HG03432 (cell line): ENCODE measurements around the gene FAM161A.
"Not testable (repeated sequence)": the region's sequence is repeated elsewhere in the genome, so short reads cannot be mapped to it uniquely, and the experiment has no call there.

Source experiments
- ATAC-seq: cut with Tn5 transposase; IDR thresholded peaks from one replicate; pipeline ENCODE4 v1.9.1; 2021; ENCODE audit warnings: mild to moderate bottlenecking, moderate library complexity; ENCODE audit not compliant: unreplicated experiment

The FAM161A gene

GRCh38 chr2:61841286-61841685 is 12.6 kb downstream of the FAM161A start:
- ATAC-seq: no peak

- ATAC-seq: no peak
Measured at GRCh38 chr2:61834893-61835292, 19.0 kb downstream of the FAM161A start.

- no peak for ATAC-seq
Measured at GRCh38 chr2:61833971-61834370, 19.9 kb downstream of the FAM161A start.

- ATAC-seq: no peak
Measured at GRCh38 chr2:61832183-61832841, 21.5 kb downstream of the FAM161A start.

GRCh38 chr2:61822255-61822654 is 31.6 kb downstream of the FAM161A start:
- ATAC-seq: no peak

- ATAC-seq: no peak
Measured at GRCh38 chr2:61816480-61817355, 37.1 kb downstream of the FAM161A start.

GRCh38 chr2:61814539-61815160 is 39.2 kb downstream of the FAM161A start:
- ATAC-seq: no peak

- not testable (repeated sequence) for ATAC-seq
Measured at GRCh38 chr2:61813314-61813713, 40.5 kb downstream of the FAM161A start.

- no peak for ATAC-seq
Measured at GRCh38 chr2:61811821-61812220, 42.0 kb downstream of the FAM161A start.

- ATAC-seq: not testable (repeated sequence)
Measured at GRCh38 chr2:61810203-61810602, 43.7 kb downstream of the FAM161A start.

GRCh38 chr2:61808693-61809092 is 45.2 kb downstream of the FAM161A start:
- ATAC-seq: not testable (repeated sequence)

- no peak for ATAC-seq
Measured at GRCh38 chr2:61807036-61807757, 46.7 kb downstream of the FAM161A start.

- no peak for ATAC-seq
Measured at GRCh38 chr2:61802548-61802947, 51.3 kb downstream of the FAM161A start.

- ATAC-seq: no peak
Measured at GRCh38 chr2:61799099-61799498, 54.8 kb downstream of the FAM161A start.

- ATAC-seq: not testable (repeated sequence)
Measured at GRCh38 chr2:61797446-61797845, 56.4 kb downstream of the FAM161A start.

- no peak for ATAC-seq
Measured at GRCh38 chr2:61795408-61795807, 58.5 kb downstream of the FAM161A start.

- ATAC-seq: peak; percentile 91
Measured at GRCh38 chr2:61793389-61793836, 60.4 kb downstream of the FAM161A start.

GRCh38 chr2:61792355-61792890 is 61.4 kb downstream of the FAM161A start:
- no peak for ATAC-seq

GRCh38 chr2:61789807-61790602 is 63.9 kb downstream of the FAM161A start:
- no peak for ATAC-seq
